CD4-positive, alpha-beta T cell treated with Interferon gamma for 1 hour (primary cell): ENCODE measurements around the gene ADGRV1.
"Not testable (repeated sequence)": the region's sequence is repeated elsewhere in the genome, so short reads cannot be mapped to it uniquely, and the experiment has no call there.

Experiments used
- DNase-seq: peaks from one replicate; pipeline ENCODE4 v3.0.0-alpha.2; 2020

The ADGRV1 gene

DNA sequence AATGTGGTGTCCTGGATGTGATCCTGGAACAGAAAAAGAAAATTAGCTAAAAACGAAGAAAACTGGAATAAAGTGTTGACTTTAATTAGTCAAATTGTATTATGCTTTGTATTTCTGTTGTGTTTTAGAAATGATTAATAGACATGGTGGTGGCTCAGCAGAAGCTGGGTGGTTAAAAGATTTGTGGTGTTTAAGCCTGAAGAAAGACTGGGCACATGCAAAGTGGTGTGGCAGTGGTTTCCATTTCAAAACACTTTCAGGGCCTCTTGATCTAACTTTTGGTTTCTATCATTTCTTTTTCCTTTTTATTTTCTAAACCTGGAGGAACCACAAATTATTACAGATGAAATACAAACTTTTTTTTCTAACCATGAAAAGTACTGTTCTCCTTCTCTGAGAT is 44.1 kb downstream of the ADGRV1 start:
- DNase-seq, result no peak

DNA sequence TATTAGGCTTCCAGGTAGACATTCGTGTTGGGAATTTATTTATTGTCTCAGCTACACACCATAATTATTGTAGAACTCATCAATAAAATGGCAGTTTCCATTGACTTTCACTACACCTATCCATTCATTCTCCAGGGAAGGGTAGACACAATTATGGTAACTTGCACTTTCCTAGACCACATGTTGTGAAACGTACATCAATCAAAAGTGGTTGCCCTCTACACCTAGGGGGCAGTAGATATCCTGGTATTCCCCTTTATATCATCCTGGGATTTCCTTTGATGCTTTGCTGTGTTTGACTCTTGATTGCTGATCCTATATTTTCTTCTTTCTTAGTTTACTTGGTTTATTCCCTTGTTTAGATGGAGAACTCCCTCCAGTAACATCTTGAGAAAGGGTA is 47.9 kb downstream of the ADGRV1 start:
- no peak for DNase-seq

DNA sequence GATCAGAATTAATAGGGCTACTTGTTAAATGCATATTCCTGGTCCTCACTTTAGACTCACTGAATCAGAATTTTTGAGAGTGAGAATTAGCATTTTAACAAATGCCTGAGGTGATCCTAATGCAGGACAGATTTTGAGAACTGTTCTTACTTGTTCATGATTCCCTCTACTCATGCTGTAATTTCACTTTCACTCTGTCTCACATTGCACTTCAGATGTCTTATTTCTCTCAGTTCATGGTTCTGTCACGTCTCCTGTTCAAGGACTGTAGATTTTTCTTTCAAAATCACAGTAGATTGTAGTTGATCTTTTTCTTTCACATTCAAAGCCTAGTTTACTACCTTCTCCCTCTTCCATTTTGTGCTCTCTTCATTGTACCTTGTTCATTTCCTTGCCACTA is 54.3 kb downstream of the ADGRV1 start:
- DNase-seq, result no peak

DNA sequence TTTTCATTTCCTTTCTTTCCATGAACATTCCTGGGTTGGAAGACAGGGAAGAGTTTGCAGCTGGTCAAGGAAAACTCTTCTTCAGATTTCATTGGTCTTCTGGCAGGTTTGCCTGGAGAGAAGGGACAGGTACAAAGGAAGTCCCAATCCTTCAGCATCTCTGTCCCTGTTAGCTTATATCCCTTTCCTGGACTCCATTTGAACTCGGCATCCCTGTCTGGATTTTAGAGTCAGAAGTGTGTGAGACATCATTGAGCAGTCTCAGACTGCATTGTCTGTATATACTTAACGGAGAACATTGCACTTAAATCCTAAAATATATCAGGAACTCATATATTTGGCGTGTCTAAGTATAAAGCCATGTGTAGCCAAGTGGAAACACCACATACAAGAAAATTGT is 54.9 kb downstream of the ADGRV1 start:
- no peak for DNase-seq

GRCh38 chr5:90613918-90614504 is 55.4 kb downstream of the ADGRV1 start:
- no peak for DNase-seq

DNA sequence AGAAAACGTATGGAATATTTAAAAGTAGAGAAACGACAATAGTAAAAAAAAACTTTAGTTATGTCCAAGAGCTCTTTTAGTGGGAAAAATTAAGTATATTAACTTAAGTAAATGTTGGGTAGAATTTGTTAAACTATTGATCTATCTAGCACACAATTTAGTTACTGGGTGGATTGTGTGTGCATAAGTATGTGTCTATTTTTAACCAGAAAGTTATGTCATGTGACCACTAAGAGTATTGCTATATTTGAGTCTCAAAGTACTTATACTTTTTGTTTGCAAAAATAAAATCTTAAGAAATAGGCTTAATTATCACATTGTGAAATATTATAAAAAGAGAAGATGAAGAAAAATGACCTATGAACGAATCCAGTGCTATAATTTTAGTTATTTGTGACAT is 56.8 kb downstream of the ADGRV1 start:
- DNase-seq, result no peak

GRCh38 chr5:90618071-90618470 is 59.5 kb downstream of the ADGRV1 start:
- no peak for DNase-seq

DNA sequence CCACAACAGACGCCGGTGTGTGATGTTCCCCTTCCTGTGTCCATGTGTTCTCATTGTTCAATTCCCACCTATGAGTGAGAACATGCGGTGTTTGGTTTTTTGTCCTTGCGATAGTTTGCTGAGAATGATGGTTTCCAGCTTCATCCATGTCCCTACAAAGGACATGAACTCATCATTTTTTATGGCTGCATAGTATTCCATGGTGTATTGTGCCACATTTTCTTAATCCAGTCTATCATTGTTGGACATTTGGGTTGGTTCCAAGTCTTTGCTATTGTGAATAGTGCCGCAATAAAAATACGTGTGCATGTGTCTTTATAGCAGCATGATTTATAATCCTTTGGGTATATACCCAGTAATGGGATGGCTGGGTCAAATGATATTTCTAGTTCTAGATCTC is 61.2 kb downstream of the ADGRV1 start:
- DNase-seq, result not testable (repeated sequence)

- no peak for DNase-seq
Measured at GRCh38 chr5:90621848-90622247, 63.3 kb downstream of the ADGRV1 start.

GRCh38 chr5:90626493-90626892 is 67.9 kb downstream of the ADGRV1 start:
- DNase-seq, result no peak

DNA sequence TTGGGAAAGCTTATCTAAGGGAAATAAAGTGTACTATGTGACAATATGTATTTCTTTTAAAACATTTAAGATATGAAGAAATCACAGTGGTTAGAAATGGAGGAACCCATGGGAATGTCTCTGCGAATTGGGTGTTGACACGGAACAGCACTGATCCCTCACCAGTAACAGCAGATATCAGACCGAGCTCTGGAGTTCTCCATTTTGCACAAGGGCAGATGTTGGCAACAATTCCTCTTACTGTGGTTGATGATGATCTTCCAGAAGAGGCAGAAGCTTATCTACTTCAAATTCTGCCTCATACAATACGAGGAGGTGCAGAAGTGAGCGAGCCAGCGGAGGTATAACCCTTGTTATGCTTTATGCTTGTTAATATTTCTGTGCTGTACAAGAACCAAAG is 69.9 kb downstream of the ADGRV1 start:
- DNase-seq, result no peak

DNA sequence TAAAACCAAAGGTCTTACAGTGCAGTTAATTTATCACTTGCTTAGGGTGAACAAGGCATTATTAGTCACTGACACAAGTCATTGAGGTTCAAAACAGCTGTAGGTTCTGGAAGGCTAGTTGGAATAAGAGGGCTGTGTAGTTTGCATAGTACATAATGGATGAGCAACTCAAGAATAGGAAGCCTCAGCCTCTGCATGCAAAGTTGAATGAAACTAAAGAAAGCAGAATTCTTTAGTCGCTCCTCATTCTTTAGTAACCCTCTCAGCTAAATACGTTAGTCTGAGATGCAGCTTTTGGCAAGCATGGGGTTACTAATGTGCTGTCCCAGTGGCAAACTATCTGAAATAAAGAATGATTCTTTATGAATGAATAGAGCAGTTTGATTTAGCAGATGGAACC is 74.2 kb downstream of the ADGRV1 start:
- DNase-seq, result no peak

GRCh38 chr5:90636948-90637347 is 78.4 kb downstream of the ADGRV1 start:
- no peak for DNase-seq

- DNase-seq, result no peak
Measured at GRCh38 chr5:90637731-90638130, 79.1 kb downstream of the ADGRV1 start.

- no peak for DNase-seq
Measured at GRCh38 chr5:90638878-90639277, 80.3 kb downstream of the ADGRV1 start.

GRCh38 chr5:90640484-90641059 is 82.0 kb downstream of the ADGRV1 start:
- DNase-seq, result no peak

- no peak for DNase-seq
Measured at GRCh38 chr5:90641528-90641927, 82.9 kb downstream of the ADGRV1 start.

GRCh38 chr5:90642706-90643229 is 84.2 kb downstream of the ADGRV1 start:
- no peak for DNase-seq

GRCh38 chr5:90644132-90644531 is 85.5 kb downstream of the ADGRV1 start:
- DNase-seq, result no peak

DNA sequence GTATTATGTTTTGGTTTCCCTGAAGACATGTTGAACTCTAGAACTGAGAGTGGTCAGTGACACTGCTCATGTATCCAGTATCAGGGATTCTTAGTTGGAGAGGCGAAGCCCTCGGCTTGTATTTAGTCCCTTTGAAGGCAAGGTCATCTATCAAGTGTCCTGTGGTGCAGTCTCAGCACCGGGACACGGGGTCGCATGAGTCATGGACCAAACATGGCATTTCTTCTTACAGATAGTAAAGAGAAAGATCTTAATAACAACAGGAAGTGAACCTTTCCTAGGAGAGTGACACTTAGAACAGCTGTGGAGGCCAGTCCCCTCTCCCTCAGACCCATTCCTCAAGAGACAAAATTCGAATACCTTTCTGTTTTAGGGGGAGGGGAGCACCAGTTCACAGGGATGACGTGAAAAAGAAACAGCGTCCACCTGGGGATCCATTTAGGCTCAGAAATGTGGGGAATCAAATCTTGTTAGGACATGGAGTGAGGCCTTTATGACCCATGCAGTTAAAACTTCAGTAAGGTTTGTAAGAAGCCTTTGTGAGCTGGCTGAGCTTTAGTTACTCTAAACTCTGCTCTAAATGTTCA is 86.5 kb downstream of the ADGRV1 start:
- no peak for DNase-seq

DNA sequence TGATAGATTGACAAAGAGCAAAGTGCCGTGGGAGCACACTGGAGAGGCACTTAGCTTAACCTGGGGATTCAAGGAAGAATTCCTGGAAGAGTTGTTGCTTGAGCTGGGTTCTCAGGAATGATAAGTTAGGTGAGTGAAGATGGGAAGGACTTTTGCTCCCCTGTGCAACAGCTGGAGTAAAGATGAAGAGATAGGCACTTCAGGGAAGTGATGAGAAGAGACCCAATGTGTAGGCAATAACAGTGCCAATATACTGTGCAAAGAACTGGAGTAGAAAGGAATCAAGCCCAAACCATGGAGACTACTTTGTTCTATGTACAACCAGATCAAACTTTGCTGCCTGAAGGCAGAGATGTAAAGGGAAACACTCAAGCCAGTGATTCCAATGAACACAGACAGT is 92.2 kb downstream of the ADGRV1 start:
- DNase-seq, result no peak

GRCh38 chr5:90654215-90654614 is 95.6 kb downstream of the ADGRV1 start:
- no peak for DNase-seq

GRCh38 chr5:90655423-90655822 is 96.8 kb downstream of the ADGRV1 start:
- DNase-seq, result no peak

- no peak for DNase-seq
Measured at GRCh38 chr5:90657030-90657429, 98.4 kb downstream of the ADGRV1 start.

- no peak for DNase-seq
Measured at GRCh38 chr5:90657788-90658187, 99.2 kb downstream of the ADGRV1 start.
